PFSK-1 (cell line): ENCODE results near the gene RRH.

Experiments
- FOXP2 ChIP-seq: optimal IDR thresholded peaks from 2 replicates; pipeline ENCODE3; 2011; ENCODE audit warnings: borderline replicate concordance, control low read depth, inconsistent platforms; ENCODE audit not compliant: insufficient read depth; ENCODE audit errors: extremely low read length, extremely low read depth
- POLR2AphosphoS5 ChIP-seq: IDR thresholded peaks from 2 replicates; pipeline ENCODE4 v1.6.1; 2012; ENCODE audit warnings: low read depth, mild to moderate bottlenecking, control low read depth, low read length, moderate library complexity
- SIN3A ChIP-seq: IDR thresholded peaks from 2 replicates; pipeline ENCODE4 v1.6.1; 2012; ENCODE audit warnings: mild to moderate bottlenecking, low read length, moderate library complexity, borderline replicate concordance; ENCODE audit not compliant: insufficient read depth
- TAF1 ChIP-seq: IDR thresholded peaks from 2 replicates; pipeline ENCODE4 v1.6.1; 2012; ENCODE audit warnings: low read length, control low read depth, borderline replicate concordance; ENCODE audit not compliant: insufficient read depth
- TF ChIP-seq, protein P1 (sequence below), 2 experiments: IDR thresholded peaks; 2 replicates each; pipeline versions ENCODE4 v1.6.1 to v1.8.0; 2011 to 2012; ENCODE audit warnings: low read depth in 2 of 2, low read length in 2 of 2, control low read depth in 1 of 2, inconsistent platforms in 1 of 2, mild to moderate bottlenecking in 1 of 2, moderate library complexity in 1 of 2; ENCODE audit not compliant: insufficient read depth in 1 of 2

The RRH gene

DNA sequence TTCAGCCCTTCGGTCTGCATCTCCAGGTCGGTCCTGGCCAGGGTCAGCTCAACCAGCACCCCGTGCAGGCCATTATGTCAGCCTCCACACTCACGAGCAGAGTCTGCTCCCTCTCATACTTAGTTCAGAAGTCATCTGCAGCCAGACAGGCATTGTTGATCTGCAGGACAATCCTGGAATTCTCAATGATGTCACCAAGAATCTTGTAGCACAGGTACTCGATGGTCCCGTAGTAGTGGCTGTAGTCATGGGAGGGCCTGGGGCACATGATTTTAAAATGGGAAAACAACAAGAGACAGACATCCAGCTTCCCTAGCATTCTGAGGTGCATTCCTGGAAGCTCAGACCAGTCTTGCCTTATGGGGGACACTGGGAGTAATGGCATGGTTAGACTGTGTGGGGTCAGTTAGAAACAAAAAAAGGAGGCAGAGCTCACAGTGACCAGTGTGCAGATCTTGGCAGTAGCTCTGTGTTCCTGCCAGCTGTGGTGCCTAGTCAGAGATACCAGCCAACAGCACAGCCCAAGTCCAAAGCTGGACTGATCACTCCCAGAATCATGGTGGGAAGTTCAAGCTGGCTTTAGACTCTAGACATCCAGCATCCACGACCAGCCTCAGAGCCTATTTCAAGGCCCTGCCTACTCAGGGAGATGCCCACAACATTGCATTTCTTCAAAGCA, 52.0 kb downstream of the RRH start:
- TF ChIP-seq POLR2AphosphoS5, result no peak
- no peak for TF ChIP-seq TAF1
- TF ChIP-seq FOXP2, result no peak
- TF ChIP-seq, protein P1, sequence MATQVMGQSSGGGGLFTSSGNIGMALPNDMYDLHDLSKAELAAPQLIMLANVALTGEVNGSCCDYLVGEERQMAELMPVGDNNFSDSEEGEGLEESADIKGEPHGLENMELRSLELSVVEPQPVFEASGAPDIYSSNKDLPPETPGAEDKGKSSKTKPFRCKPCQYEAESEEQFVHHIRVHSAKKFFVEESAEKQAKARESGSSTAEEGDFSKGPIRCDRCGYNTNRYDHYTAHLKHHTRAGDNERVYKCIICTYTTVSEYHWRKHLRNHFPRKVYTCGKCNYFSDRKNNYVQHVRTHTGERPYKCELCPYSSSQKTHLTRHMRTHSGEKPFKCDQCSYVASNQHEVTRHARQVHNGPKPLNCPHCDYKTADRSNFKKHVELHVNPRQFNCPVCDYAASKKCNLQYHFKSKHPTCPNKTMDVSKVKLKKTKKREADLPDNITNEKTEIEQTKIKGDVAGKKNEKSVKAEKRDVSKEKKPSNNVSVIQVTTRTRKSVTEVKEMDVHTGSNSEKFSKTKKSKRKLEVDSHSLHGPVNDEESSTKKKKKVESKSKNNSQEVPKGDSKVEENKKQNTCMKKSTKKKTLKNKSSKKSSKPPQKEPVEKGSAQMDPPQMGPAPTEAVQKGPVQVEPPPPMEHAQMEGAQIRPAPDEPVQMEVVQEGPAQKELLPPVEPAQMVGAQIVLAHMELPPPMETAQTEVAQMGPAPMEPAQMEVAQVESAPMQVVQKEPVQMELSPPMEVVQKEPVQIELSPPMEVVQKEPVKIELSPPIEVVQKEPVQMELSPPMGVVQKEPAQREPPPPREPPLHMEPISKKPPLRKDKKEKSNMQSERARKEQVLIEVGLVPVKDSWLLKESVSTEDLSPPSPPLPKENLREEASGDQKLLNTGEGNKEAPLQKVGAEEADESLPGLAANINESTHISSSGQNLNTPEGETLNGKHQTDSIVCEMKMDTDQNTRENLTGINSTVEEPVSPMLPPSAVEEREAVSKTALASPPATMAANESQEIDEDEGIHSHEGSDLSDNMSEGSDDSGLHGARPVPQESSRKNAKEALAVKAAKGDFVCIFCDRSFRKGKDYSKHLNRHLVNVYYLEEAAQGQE (IDR thresholded peaks at IDR 0.05; ENCODE audit: insufficient read depth in 1 of 2, low read depth in 2 of 2, low read length in 2 of 2), result no peak
- TF ChIP-seq SIN3A, result no peak

DNA sequence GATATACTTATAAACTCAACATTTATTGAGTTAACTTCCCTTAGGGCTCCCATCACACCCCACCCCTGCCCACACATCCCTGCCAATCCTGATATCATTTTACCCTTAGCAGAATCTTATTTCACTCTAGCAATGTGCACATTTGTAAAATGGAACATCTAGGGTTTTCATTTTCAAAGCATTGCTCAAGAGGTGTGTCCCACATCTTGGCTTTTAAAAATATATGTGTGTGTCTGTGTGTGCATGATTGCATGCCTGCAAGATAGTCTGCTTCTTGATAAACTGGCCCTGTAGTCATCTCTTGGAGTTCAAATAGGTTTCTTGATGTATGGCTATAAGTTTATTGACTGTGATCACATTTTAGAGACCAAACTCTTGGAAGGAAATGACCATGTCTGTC, 58.5 kb downstream of the RRH start:
- no peak for TF ChIP-seq SIN3A

DNA sequence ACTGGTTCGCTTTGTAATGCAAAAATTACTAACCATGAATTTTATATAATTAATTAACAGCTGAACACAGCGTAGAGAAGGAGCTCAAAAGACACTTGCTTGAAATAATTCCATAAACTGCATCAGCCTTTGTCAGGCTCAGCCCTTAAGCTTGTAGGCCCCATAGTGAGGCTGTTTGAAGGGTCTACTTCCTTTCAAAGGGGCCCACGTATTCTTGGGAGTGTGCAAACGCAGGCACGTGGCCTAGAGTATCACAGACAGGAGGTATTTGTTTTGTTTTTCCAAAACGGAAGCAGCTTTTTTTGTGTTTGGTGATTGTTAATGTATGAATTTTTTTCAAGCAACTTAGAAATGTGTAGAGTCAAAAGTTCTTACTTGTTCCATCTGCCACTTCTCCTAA, 59.3 kb downstream of the RRH start:
- TF ChIP-seq TAF1 (no peak), POLR2AphosphoS5 (no peak), SIN3A (no peak), FOXP2 (no peak)
- TF ChIP-seq, protein P1 (IDR thresholded peaks at IDR 0.05; ENCODE audit: insufficient read depth in 1 of 2, low read depth in 2 of 2, low read length in 2 of 2), result no peak

DNA sequence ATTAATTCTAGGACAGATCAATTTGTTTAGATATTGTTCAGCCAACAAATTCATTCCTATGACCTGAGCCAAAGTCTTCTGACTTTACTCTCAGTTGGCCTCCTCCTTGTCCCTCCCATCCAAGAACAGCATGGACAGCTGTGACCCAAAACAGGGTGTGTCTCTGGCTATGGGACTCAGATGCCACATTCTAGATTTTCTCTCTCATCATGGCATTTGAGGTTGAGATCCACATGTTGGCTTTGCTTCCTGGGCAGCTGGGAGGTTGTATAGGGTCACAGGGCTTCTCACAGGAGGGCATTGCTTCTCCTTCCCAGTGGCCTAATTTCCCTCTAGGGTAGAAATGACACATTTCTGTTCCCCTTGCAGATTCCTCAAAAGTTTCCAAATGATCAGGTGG, 62.3 kb downstream of the RRH start:
- TF ChIP-seq POLR2AphosphoS5 (no peak), FOXP2 (no peak), TAF1 (no peak), SIN3A (no peak)
- TF ChIP-seq, protein P1 (IDR thresholded peaks at IDR 0.05; ENCODE audit: insufficient read depth in 1 of 2, low read depth in 2 of 2, low read length in 2 of 2), result no peak
